K562 (cell line): Measurements from ENCODE around the gene SNRNP48. TPM values are rescaled to one million over a fixed set of nuclear protein-coding genes. Genes with fewer than 3 reads are reported as not detected.

Source experiments
- ATAC-seq: fragments of 200-7000 bp; cut with Tn5 transposase; 3 replicates; pipeline ENCODE4 v1.9.1; 2020; ENCODE audit warnings: moderate library complexity
- BruUV-seq: library from RNA; stranded (reverse); fragments of 400-500 nt; replicated peaks from 2 replicates; lab custom pipeline; 2021; lab: Mats Ljungman, UMichigan
- CTCF ChIA-PET: fragments of 300-600 bp; formaldehyde crosslinking; extraction: SDS; loops from one replicate; lab custom pipeline; 2021; ENCODE audit warnings: low intra/inter-chr PET ratio; lab: Yijun Ruan, JAX
- POLR2A ChIA-PET: fragments of 300-600, 350-650 bp; sonication (Branson Sonifier 250); formaldehyde crosslinking; extraction: SDS; loops from one replicate; lab custom pipeline; 2021; ENCODE audit warnings: antibody characterized with exemption, inconsistent platforms; lab: Yijun Ruan, JAX
- DNase-seq, 4 experiments: peaks; one replicate each; pipeline versions ENCODE4 v3.0.0 to v3.0.0-alpha.2; 2011 to 2018; ENCODE audit warnings: low spot score in 3 of 4, mixed read lengths in 3 of 4; ENCODE audit errors: extremely low read depth in 1 of 4
- FAIRE-seq: peaks from 2 replicates; lab custom pipeline; 2011; peaks lifted over from hg19 to GRCh38; lab: Jason Lieb, UNC
- H2AFZ ChIP-seq: 2 replicates; pipeline ENCODE4 v1.6.0; 2011; ENCODE audit warnings: low read depth, low read length, control low read depth, inconsistent platforms
- H3K27ac ChIP-seq: fragments of 200-600 bp; 3 replicates; pipeline ENCODE4 v1.8.0; 2011; ENCODE audit warnings: low read depth, mild to moderate bottlenecking, control low read depth, inconsistent platforms, low read length, moderate library complexity, mixed read lengths; ENCODE audit errors: extremely low read depth
- H3K27me3 ChIP-seq, 2 experiments: fragments of 300-600 bp in 1 of 2; 2 replicates in 1 of 2; 3 replicates in 1 of 2; pipeline versions ENCODE4 v1.6.0 to v1.8.0; 2011; ENCODE audit warnings: inconsistent platforms in 2 of 2, low read length in 2 of 2, mild to moderate bottlenecking in 1 of 2, mixed read lengths in 1 of 2, moderate library complexity in 1 of 2; ENCODE audit not compliant: control insufficient read depth in 2 of 2, insufficient read depth in 2 of 2
- H3K36me3 ChIP-seq: fragments of 300-600 bp; 3 replicates; pipeline ENCODE4 v1.8.0; 2011; ENCODE audit warnings: mild to moderate bottlenecking, low read length, inconsistent platforms; ENCODE audit not compliant: control insufficient read depth, insufficient read depth
- H3K4me1 ChIP-seq, 2 experiments: fragments of 200-600 bp in 1 of 2; replicated peaks in 1 of 2; 2 replicates in 1 of 2; 3 replicates in 1 of 2; pipeline versions ENCODE4 v1.5.1 to v1.8.0; 2011; ENCODE audit warnings: inconsistent platforms in 2 of 2, low read length in 2 of 2, mild to moderate bottlenecking in 1 of 2, mixed read lengths in 1 of 2, moderate library complexity in 1 of 2; ENCODE audit not compliant: control insufficient read depth in 2 of 2, insufficient read depth in 2 of 2
- H3K4me2 ChIP-seq: 2 replicates; pipeline ENCODE4 v1.6.1; 2011; ENCODE audit warnings: low read length, control low read depth, inconsistent platforms, mixed read lengths; ENCODE audit not compliant: insufficient read depth
- H3K4me3 ChIP-seq: fragments of 200-600 bp; sonication (generic), shearing (Covaris generic); 2 replicates; pipeline ENCODE4 v1.5.1; 2016; ENCODE audit warnings: control low read depth, inconsistent platforms
- H3K79me2 ChIP-seq: fragments of 200-600 bp; 3 replicates; pipeline ENCODE4 v1.8.0; 2011; ENCODE audit warnings: low read length, inconsistent platforms; ENCODE audit not compliant: control insufficient read depth, insufficient read depth
- H3K9ac ChIP-seq, 2 experiments: 2 replicates each; pipeline versions ENCODE4 v1.6.0 to v1.6.1; 2011; ENCODE audit warnings: low read depth in 2 of 2, low read length in 2 of 2, control low read depth in 1 of 2, inconsistent platforms in 1 of 2, mild to moderate bottlenecking in 1 of 2, mixed read lengths in 1 of 2; ENCODE audit not compliant: insufficient read depth in 1 of 2
- H3K9me1 ChIP-seq: one replicate; pipeline ENCODE4 v1.6.0; 2011; ENCODE audit warnings: inconsistent platforms, mild to moderate bottlenecking, low read length, moderate library complexity; ENCODE audit not compliant: control insufficient read depth, insufficient read depth
- H3K9me3 ChIP-seq: replicated peaks from 2 replicates; pipeline ENCODE4 v1.5.1; 2011; ENCODE audit warnings: low read depth, low read length, inconsistent platforms; ENCODE audit not compliant: control insufficient read depth, insufficient read depth
- H4K20me1 ChIP-seq: replicated peaks from 2 replicates; pipeline ENCODE4 v1.6.1; 2011; ENCODE audit warnings: low read length, inconsistent platforms, mixed read lengths; ENCODE audit not compliant: control insufficient read depth, insufficient read depth
- ASH1L ChIP-seq: fragments of 450-650 bp; IDR thresholded peaks from 2 replicates; pipeline ENCODE4 v1.6.1; 2018; ENCODE audit warnings: borderline replicate concordance, mild to moderate bottlenecking, low read depth; ENCODE audit not compliant: partially characterized antibody
- BRD4 ChIP-seq: fragments of 200-600 bp; sonication (generic); IDR thresholded peaks from 2 replicates; pipeline ENCODE4 v1.6.1; 2017; ENCODE audit warnings: inconsistent platforms
- BRF2 ChIP-seq: IDR thresholded peaks from 3 replicates; pipeline ENCODE4 v1.6.1; 2011; ENCODE audit warnings: borderline replicate concordance, mild to moderate bottlenecking; ENCODE audit not compliant: insufficient read length, insufficient read depth
- CEBPG ChIP-seq, 3 experiments: fragments of 200-800 bp in 1 of 3; sonication (Bioruptor generic) in 1 of 3; sonication (generic) in 1 of 3; formaldehyde crosslinking in 1 of 3; IDR thresholded peaks in 2 of 3; conservative IDR thresholded peaks in 1 of 3; 2 replicates each; pipeline versions ENCODE4 v1.6.1 to v1.8.0; 2016 to 2022; ENCODE audit warnings: missing compliant biosample characterization in 2 of 3, missing genetic modification characterization in 2 of 3, mild to moderate bottlenecking in 1 of 3, missing genetic modification reagents in 1 of 3
- CXXC5 ChIP-seq: fragments of 250-450 bp; sonication (Bioruptor Pico); IDR thresholded peaks from 2 replicates; pipeline ENCODE4 v1.8.0; 2022; ENCODE audit warnings: inconsistent platforms, mild to moderate bottlenecking, moderate library complexity
- DIDO1 ChIP-seq: fragments of 450-650 bp; IDR thresholded peaks from 2 replicates; pipeline ENCODE4 v1.6.1; 2016; ENCODE audit warnings: low read depth, missing biosample characterization, missing genetic modification characterization
- NR2F6 ChIP-seq: fragments of 450-650 bp; formaldehyde crosslinking; IDR thresholded peaks from 2 replicates; pipeline ENCODE4 v1.4.0; 2020; ENCODE audit warnings: mild to moderate bottlenecking
- SMAD2 ChIP-seq: fragments of 150-350 bp; IDR thresholded peaks from 2 replicates; pipeline ENCODE4 v1.6.1; 2014; ENCODE audit warnings: low read depth, mild to moderate bottlenecking, low read length
- TAF9B ChIP-seq: fragments of 450-650 bp; IDR thresholded peaks from 2 replicates; pipeline ENCODE4 v1.6.1; 2018; ENCODE audit warnings: mild to moderate bottlenecking; ENCODE audit not compliant: partially characterized antibody
- ZBTB2 ChIP-seq: fragments of 450-650 bp; IDR thresholded peaks from 2 replicates; pipeline ENCODE4 v1.6.1; 2016; ENCODE audit warnings: antibody characterized with exemption
- ZBTB43 ChIP-seq: sonication (generic); formaldehyde crosslinking; IDR thresholded peaks from 2 replicates; pipeline ENCODE4 v1.8.0; 2023; ENCODE audit warnings: mild to moderate bottlenecking, missing genetic modification reagents
- ZEB2 ChIP-seq: fragments of 450-650 bp; IDR thresholded peaks from 2 replicates; pipeline ENCODE4 v1.6.1; 2016
- ZNF253 ChIP-seq: fragments of 250-450 bp; sonication (Bioruptor Pico); conservative IDR thresholded peaks from 2 replicates; pipeline ENCODE4 v1.6.1; 2021; ENCODE audit warnings: mild to moderate bottlenecking
- ZNF277 ChIP-seq: fragments of 250-450 bp; sonication (Bioruptor Pico); IDR thresholded peaks from 2 replicates; pipeline ENCODE4 v1.8.0; 2022; ENCODE audit warnings: inconsistent platforms, mild to moderate bottlenecking, moderate library complexity, borderline replicate concordance
- ZNF57 ChIP-seq: fragments of 450-650 bp; formaldehyde crosslinking; IDR thresholded peaks from 2 replicates; pipeline ENCODE4 v1.4.0; 2020; ENCODE audit warnings: mild to moderate bottlenecking, moderate library complexity
- ZNF76 ChIP-seq: fragments of 250-450 bp; sonication (Bioruptor Pico); IDR thresholded peaks from 2 replicates; pipeline ENCODE4 v1.4.0; 2020; ENCODE audit warnings: mild to moderate bottlenecking, moderate library complexity, borderline replicate concordance
- WGBS: fragments of 100-300 bp; shearing (Covaris generic); methylation state at CpG from one replicate; pipeline ENCODE4 v1.1.6; 2016; ENCODE audit warnings: low coverage, mixed read lengths; ENCODE audit not compliant: insufficient coverage; ENCODE audit errors: missing lambda C conversion rate; 5-methylcytosine and 5-hydroxymethylcytosine counted together
- in situ Hi-C: fragments of 300-500 bp; cut with MboI; formaldehyde crosslinking; loops from 4 replicates; pipeline ENCODE4 v1.15.0; 2018; ENCODE audit warnings: inconsistent platforms, mixed read lengths
- intact Hi-C: fragments of 100-400 bp; cut with micrococcal nuclease; formaldehyde crosslinking; loops from 2 replicates; pipeline ENCODE4 v1.14.2; 2022
- polyA plus RNA-seq, 8 experiments: library from polyadenylated mRNA; depleted of rRNA in 4 of 8; stranded (reverse) in 5 of 8; unstranded in 3 of 8; fragments of >200 nt; fragmentation: Nextera tagmentation in 2 of 8; fragmentation: Illumina TruSeq in 1 of 8; extraction: Ambion mirVana in 2 of 8; extraction: Trizol in 1 of 8; gene quantifications; 2 replicates each; pipeline versions ENCODE4 v1.2.1 to v1.2.3, GENCODE V29; 2011 to 2014; ENCODE audit warnings: inconsistent platforms in 1 of 8, missing spikeins in 1 of 8
- total RNA-seq, 7 experiments: library from RNA; depleted of rRNA in 6 of 7; stranded (reverse); fragments of >200 nt in 6 of 7; fragmentation: Illumina TruSeq in 2 of 7; extraction: Trizol in 2 of 7; gene quantifications; 2 replicates each; pipeline versions ENCODE4 v1.2.1 to v1.2.3, GENCODE V29; 2011 to 2021; ENCODE audit warnings: low replicate concordance in 1 of 7

Gene SNRNP48
- total and polyA plus RNA-seq, 9 of the 15 experiments (the other 6 are each of a cell fraction or from before 2014, with no cell fraction given), result 6.2 to 32.9 (median 18.6) TPM

- Histone ChIP-seq H3K9me3 (no peaks in the 10 kb centered on the region), H2AFZ (no peak overlapping the region), H4K20me1 (no peaks in the 10 kb centered on the region; the same call in 1 of the 2 replicates), H3K79me2 (no peaks in the 10 kb centered on the region), H3K4me3 (no peak overlapping the region), H3K4me2 (no peak overlapping the region), H3K27me3 (no peaks in the 10 kb centered on the region), H3K36me3 (peaks cover 99% of the 10 kb centered on the region), H3K9ac (no peak overlapping the region), H3K9me1 (no peaks in the 10 kb centered on the region), H3K27ac (no peak overlapping the region), H3K4me1 (no peaks in the 10 kb centered on the region)
- ATAC-seq (no peak), FAIRE-seq (no peak), DNase-seq (no peak)
- in situ Hi-C loops, result no loop called here
- intact Hi-C loops, result no loop called here
- POLR2A ChIA-PET, result interaction anchor here (0.8 to 1.7 kb wide), 4 partner anchors 9 to 291 kb away, joined by 3 to 6 read pairs (median 4); partner anchors contain the start of genes SNRNP48 and SSR1
- CTCF ChIA-PET, result no interaction called here
- BruUV-seq, result no TSS peak
- 83% methylated on average over 4 of the region's 4 CpGs for WGBS
- TF ChIP-seq CEBPG (CRISPR knock-in tag; IDR thresholded peaks at IDR 0.05) (no peak), CEBPG (tag; conservative IDR thresholded peaks at IDR 0.05 in 1 of 2, IDR thresholded peaks at IDR 0.05 in 1 of 2) (no peak), ASH1L (no peak), TAF9B (no peak), CXXC5 (CRISPR knock-in tag) (no peak), BRD4 (no peak), ZNF253 (CRISPR knock-in tag) (no peak), BRF2 (no peak), ZNF277 (no peak), DIDO1 (tag) (no peak), SMAD2 (no peak), ZBTB43 (CRISPR knock-in tag) (no peak), ZEB2 (no peak), ZNF76 (no peak), ZBTB2 (no peak), ZNF57 (CRISPR knock-in tag) (no peak), NR2F6 (no peak)
These were observed 14.0 kb downstream of the SNRNP48 start for GRCh38 chr6:7604003-7604402.
